GM19455 (cell line): ENCODE data around the gene CARD11.

Source experiments
- ATAC-seq: cut with Tn5 transposase; IDR thresholded peaks from one replicate; pipeline ENCODE4 v1.9.1; 2021; ENCODE audit not compliant: unreplicated experiment

Gene CARD11

DNA sequence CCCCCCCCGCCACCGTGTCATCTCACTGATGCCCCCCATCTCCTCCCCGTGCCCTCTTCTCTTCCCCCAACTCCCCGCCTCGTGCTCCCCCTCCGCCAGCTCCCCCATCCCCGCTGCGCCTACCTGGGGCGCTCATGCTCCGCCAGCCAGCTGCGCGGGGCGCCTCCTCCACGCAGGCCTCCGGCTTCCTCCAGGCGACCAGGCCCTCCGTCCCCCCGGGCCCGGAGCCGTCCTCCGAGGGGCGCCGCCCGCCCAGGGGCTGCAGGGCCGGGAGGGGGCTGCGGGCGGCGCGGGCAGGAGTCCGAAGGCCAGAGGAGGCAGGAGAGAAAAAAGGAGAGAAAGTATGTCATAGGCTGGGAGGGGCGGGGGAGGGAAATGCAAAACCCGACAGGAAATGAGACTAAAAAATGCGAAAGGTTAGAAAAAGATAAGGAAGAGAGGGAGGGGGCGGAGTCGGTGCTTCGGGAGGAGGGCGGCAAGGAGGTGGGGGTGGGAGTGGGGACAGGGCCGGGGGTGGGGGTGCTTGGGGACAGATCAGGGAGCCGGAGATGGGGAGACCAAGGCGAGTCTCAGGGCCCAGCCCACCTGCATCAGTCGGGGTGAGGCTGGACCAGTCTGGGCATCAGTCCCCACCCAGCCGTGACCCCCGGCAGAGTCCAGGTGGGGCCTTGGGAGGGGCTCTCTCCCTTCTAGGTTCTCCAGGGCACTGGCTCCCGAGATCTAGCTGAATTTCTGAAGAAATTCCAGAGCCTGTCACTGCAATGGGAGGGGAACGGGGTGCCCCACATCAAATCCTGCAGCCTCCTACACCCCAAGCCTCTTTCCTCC, at the start of gene CARD11:
Gene CARD11, minus strand, starts transcription at position 324 of the 828 bp plus-strand sequence. CDS start 85,361 bp downstream, outside the sequence.
- no peak for ATAC-seq

DNA sequence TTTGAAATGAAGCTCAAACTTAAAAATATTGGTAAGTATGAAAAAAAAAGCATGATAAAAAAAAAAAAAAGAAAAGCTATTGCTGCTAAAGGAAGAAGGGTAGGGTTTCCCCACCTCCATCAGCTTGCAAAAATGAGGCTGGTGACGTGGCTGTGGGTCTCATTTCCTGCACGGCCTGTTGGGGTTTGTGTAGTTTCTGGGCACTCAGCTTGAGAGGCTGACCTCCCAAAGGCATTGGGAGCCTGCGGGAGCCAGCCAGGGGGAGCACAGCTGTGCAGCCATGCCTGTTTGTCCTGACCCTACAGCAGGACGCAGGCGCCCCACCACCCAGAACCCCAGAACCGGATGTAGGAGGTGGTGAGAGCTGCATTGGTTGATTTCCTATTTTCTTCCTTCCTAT, 48.8 kb upstream of the CARD11 start:
- peak; percentile 80 for ATAC-seq

DNA sequence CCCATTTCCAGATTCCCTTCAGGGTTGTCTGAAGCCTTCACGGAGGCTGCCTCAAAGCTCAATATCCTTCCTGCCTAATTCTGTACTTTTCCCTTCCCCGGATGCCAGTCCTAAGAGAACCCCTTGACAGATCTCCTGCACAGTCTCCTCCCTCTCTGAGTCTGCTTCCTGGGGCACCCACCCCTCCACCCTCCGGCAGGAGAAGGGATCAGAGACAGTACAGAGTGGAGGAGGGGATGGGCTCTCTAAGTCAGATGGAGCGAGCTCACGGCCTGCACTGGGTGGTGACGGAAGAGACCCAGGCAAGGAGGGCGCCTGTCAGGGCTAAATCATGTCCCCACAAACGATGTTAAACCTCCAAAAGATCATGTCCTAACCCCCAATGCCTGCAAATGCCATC, 48.0 kb upstream of the CARD11 start:
- no peak for ATAC-seq

DNA sequence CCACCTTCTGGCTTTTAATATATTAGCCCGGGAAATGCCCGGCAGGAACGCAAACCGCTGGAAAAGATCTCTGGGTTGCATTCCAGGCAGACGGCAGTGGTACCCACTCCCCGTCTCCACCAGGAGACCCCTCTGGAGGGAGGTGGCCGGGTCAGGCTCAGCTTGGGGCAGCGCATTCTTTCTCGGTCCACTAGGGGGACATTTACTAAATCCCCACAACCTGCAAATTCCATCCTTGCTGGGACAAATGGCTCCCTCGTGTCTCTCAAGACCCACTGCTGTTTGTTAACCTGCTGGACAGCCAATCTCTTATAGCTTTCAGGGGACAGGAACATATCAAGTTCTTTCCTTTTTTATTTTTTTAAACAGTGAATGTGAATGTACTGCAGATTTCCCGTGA, 45.8 kb upstream of the CARD11 start:
- no peak for ATAC-seq

DNA sequence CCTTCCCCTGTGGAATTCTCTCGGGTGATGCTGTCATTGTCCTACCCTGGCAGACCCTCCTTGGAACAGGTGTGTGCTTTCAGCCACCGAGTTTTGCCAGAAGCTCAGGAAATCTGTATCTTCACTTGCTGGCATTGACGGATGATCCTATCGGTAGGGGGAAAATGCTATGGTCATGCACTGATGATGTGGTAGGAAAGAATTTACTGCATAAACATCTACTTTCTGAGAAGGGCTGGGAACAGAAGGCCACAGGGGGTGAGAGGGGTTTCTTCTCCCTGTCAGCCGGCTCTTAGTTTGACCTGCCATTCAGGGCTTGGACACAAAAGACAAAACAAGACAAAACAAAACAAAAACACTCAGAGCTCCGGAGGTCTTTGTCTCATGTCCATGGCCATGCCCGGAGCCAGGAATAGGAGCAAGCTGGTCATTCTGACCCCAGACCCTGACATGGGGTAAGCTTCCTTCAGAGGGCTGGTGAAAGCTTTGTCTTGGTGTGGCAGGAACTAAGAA, 43.6 kb upstream of the CARD11 start:
- no peak for ATAC-seq

DNA sequence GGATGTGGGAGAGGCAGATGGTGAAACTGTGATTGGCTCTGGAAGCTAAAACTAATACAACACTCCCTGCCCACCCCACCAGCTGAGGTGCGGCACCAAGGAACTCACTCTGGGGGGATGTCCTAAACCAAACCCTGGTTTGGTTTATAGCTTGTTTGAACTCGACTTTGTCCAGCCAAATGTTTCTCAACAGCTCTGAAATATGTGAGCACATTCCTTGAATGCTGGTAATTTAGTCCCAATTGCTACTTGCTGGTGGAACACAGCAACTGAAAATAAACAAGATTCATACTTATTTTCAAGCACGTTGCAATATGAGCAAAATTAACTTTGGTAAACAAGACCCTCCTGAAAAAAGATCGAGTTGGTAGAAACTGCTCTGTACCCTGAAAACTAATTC, 39.7 kb upstream of the CARD11 start:
- ATAC-seq, result no peak

DNA sequence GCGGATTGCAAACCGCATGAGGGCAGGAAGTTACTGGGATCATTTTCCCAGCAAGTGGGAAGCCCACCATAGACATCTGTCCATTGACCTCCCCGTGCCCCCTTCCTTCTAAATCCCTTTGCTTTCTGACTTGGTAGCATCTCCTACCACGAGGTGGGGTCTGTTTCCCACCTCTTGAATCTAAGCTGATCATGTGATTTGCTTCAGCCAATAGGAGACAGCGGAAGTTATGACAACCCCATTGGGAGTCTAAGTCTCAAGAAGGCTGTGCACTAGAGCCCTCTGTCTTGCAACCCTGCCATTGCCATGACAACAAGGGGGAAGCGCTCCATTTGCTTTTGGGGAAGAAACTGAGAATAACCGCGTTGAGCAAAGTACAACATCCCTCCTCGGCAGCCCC, 39.2 kb upstream of the CARD11 start:
- no peak for ATAC-seq

DNA sequence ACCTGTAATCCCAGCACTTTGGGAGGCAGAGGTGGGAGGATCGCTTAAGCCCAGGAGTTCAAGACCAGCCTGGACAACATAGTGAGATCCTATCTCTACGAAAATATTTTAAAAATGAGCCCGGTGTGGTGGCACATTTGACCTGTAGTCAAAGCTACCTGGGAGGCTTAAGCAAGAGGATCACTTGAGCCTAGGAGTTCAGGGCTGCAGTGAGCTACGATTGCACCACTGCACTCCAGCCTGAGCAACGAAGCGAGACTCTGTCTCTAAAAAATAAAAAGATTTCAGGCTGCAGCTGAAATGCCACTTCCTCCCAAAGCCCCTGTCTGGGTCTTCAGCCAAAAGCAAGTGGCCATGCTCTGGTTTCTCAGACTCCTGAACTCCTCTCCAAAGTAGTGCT, 38.7 kb upstream of the CARD11 start:
- no peak for ATAC-seq

DNA sequence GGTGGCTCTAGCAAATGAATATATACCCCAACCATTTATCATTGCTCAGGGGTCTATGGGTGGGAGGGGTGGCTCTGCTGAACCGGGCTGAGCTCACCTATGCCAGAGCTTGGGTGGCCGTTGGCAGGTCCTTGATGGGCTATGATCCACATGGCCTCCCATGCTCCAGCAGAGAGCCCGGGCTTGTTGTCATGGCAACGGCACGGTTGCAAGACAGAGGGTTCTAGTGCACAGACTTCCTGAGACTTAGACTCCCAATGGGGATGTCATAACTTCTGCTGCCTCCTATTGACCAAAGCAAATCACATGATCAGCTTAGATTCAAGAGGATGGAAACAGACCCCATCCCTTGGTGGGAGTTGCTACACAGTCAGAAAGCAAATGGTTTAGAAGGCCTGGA, 36.4 kb upstream of the CARD11 start:
- no peak for ATAC-seq

DNA sequence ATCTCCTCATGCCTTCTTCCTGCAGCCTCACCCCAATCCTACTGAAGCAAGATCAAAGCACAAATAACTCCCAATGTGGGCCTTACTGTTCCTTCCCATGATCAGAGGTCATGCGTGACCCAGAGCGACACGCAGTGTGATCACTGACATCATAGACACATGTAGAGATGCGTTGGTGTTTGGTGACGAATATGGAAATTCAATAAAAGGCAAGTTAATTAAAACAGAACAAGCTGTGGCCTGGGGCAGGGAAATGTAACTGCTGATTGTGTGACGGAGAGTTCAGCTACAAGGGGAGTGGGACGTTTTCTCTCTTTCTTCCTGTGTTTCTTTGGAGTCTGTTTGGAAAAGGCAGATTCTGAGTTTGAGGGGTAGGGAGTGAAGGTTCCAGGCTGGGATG, 34.8 kb upstream of the CARD11 start:
- ATAC-seq, result no peak

DNA sequence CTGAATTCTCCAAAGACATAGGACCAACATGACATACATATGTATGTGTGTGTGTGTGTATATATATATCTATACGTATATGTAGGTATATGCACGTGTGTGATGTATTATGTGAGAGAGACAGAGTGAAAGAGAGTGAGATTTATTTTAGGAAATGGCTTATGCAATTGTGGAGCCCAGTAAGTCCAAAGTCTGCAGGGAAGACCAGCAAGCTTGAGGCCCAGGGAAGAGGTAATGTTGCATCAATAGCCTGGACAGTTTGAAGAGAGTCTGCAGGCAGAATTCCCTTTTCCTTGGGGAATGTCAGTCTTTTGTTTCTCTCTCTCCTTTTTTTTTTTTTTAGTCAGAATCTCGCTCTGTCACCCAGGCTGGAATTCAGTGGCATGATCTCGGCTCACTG, 33.0 kb upstream of the CARD11 start:
- no peak for ATAC-seq

DNA sequence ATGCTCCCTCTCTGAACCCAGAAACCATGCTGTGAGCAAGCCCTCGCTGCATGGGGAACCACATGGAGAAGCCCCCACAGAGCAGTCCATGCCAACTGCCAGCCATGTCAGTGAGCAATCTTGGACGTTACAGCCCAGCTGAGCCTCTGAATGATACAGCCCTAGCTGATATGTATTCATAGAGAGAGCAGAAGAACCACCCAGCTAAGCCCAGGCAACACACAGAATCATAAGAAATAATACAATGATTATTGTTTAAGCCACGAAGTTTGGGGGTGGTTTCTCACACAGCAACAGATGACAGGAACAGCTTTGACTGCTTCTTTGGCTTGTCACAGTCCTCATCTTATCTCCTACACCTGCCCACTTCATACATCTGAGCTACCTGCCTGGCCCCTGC, 32.5 kb upstream of the CARD11 start:
- ATAC-seq, result no peak

DNA sequence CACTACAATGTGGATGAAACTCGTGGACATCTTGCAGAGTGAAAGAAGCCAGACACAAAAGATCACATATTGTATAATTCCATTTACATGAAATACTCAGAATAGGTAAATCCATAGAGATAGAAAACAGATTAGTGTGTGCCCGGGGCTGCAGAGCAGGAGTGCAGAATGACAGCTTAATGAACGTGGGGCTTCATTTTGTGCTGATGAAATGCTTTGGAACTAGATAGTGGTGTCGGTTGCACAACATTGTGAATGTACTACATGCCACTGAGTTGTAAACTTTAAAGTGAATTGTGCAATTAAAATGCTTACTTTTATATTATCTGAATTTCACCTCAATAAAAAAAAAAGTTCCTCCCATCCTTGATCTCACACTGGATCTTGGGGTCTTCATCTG, 31.8 kb upstream of the CARD11 start:
- no peak for ATAC-seq

DNA sequence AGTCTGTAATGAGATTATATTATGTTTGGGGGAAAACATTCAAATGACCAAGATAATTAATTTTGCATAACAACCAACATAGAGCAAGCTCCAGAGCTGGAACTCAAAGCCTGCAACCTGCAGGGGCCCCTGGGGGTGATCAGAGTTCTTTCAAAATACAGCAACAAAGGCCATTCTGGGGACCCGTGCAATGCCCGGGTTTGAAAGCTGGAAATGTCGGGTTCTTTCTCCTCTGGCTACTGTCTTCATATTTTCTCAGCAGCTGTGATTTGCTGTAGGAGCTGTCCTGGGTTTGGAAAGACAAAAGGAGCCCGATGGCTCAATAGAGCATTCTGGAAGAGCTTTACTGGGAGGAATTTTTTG, 30.8 kb upstream of the CARD11 start:
- no peak for ATAC-seq

DNA sequence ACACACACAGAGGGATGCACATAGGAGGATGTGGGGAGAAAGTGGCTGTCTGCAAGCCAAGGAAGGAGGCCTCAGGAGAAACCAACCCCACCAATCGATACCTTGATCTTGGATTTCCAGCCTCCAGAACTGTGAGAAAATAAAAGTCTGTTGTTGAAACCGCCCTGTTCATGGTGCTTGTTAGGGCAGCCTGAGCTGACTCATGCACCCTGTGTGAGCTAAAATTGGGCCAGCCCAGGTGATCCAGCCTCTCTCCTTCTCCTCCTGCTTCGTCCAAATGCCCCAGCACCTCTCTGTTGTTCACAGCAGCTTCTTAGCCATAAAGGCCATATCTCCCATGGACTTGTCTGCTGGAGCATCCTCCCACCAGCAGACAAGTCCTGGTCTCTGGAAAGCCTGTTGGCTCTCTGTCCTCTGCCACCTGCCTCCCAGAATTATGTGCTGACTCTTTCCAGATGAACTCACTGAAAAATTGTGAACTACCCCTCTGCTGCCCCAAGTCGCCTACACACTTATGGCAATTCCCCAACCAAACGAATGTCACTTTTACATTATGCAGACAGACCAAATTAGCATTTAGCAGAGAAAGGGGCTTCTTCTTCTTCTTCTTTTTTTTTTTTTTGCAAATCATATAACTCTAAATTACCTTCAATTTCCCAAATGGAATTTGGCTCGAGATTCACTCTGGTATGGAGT, 30.2 kb upstream of the CARD11 start:
- ATAC-seq, result no peak

DNA sequence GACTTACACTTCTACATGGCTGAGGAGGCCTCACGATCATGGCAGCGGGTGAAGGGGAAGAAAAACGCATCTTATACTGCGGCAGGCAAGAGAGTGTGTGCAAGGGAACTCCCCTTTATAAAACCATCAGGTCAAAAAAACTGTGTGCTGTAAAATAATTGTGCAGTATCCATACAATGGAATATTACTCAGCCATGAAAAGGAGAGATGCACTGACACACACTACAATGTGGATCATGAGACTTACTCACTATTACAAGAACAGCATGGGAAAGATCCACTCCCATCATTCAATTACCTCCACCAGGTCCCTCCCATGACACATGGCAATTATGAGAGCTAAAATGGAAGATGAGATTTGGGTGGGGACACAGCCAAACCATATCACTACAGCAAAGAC, 27.2 kb upstream of the CARD11 start:
- ATAC-seq, result no peak

DNA sequence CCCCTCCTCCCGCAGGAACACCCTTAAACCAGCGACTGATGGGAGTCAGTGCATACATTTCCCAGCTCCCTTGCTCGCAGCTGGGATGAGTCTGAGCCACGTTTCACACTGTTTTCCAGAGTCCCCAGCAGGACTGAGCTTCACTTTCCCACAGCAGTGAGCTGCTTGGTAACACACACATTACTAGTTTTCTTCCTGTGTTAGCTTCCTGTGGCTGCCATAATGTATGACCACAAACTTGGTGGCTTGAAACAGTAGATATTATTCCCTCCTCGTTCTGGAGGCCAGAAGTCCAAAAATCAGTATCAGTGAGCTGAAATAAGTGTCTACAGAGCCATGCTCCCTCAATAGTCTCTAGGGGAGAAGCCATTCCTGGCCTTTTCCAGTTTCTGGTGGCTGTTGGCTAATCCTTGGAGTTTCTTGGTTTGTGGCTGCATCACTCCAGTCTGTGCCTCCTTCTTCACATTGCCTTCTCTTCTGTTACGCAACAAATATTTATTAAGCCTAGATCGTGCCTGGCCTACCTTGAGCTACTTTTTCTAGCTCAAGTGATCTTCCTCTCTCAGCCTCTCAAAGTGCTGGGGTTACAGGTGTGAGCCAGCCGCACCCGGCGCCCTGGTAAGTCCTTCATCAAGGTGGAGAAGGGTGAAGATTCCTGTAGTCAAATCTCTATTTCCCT, 26.2 kb upstream of the CARD11 start:
- no peak for ATAC-seq

DNA sequence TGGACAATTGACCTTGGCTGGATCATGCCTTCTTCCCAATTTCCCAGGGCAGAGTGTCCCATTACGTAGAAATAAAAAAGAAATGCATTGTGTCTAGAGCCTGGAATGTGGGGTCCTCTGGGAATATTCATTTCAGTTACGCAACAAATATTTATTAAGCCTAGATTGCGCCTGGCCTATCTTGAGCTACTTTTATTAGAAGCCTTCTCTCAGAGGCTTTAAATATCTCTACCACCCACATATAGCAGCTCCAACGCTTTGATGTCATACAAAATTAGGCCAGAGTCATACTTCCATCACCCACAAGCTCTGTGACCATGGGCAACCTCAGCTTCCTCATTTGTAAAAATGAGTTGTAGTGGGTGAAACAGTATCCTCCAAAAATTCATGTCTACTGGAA, 24.9 kb upstream of the CARD11 start:
- ATAC-seq, result no peak

DNA sequence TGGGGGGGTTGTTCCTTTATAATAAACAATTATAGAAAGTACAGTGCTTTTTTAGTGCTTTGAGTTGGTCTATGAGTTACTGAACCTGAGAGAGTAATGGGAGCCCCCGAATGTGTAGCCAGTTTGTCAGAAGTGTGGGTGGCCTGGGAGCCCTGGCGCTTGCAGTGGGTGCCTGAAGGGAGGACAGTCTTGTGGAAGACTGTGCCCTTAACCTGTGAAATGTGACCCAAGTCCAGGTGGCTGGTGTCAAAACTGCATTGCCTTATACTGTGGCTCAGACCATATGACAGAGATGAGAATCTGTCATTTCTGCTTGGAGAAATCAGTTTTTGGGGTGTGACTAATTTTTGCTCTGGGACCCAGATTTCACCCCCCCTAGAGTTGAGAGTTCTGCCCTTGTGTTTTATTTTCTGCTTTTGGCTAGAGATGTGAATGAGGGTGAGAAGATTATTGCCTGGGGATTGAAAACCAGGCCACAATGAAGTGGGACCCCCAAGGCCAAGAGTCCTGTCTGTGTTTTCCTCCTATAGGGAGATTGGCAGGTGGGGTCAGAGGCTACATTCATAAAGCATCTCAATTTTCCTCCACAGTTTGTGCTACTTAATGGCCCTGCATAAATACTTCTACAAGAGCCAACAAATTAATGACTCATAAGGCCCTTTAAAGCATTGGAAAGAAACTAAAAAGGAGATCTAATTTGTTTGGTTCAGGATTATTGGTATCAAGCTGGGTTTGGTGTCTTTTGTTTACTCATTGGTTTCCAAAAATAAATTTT, 24.1 kb upstream of the CARD11 start:
- ATAC-seq, result no peak

DNA sequence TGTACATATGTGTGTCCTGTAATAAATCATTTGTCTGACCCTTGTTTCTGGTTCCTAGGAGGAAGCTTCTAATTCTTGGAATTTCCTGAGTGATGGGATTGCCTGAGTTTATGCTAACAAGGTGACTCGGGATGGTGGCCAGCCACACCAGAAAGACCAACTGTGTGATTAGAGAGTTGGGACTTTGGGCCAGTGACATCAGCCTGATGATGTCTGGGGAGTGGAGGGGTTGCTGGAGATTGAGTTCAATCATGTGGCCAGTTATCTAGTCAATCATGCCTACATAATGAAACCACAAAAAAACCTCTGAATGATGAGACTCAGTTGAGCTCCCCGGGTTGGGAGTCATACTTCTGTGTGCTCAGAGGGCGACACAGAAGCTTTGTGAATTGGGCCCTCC, 23.5 kb upstream of the CARD11 start:
- no peak for ATAC-seq

DNA sequence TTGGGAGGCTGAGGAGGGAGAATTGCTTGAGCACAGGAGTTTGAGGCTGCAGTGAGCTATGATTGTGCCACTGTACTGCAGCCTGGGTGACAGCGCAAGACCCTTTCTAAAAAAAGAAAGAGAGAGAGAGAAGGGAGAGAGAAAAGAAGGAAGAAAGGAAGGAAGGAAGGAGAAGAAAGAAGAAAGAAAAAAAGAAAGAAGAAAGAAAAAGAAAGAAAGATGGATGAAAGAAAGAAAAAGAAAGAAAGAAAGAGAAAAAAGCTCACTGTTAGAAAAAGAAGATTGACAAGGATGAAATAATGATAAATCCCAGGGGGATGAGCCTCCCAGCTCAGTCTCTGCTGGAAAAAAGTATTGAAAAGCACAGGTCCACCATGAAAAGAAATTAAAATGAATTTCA, 22.8 kb upstream of the CARD11 start:
- no peak for ATAC-seq
